Suprapubic skin (tissue), 3 donors: ENCODE data around the gene MSH2.

Experiments
- POLR2A ChIP-seq, 2 donors: fragments of 450-650 bp; IDR thresholded peaks; one replicate each; pipeline ENCODE4 v1.6.1; 2017; ENCODE audit warnings: antibody characterized with exemption in 2 of 2, mild to moderate bottlenecking in 2 of 2, moderate library complexity in 2 of 2
- TF ChIP-seq, protein P1 (sequence below), 2 donors: fragments of 200-600 bp in 1 of 2; fragments of 450-650 bp in 1 of 2; sonication (generic) in 1 of 2; IDR thresholded peaks; one replicate each; pipeline ENCODE4 v1.5.1; 2016 to 2019; ENCODE audit warnings: antibody characterized with exemption in 2 of 2, mild to moderate bottlenecking in 1 of 2, moderate library complexity in 1 of 2

DNA sequence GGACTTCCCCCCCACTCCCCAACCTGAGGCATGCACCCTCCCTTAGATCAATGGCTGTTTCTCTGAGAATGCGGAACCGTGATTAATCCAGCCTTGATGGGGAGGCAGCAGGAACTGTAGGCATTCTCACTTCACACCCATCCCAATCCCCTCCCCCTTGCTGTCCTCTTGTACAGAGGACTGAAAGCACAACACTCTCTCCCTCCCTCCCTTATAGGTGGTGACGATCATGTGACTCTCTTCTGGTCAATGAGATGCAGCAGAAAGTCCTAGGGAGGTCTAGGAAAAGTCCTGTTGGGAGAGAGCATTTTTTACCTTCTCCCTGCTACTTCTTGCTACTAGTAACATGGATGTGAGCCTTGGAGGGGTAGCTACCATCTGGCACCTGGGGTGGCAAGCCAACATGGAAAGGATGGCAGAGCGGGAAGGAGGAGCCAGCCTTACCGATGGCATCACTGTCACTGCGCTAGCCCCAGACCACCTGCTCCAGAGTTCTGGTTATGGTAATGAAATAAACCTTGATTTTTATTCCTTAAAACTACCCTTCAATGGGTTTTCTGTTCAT lies 106.9 kb downstream of the MSH2 start:
- TF ChIP-seq, protein P1, sequence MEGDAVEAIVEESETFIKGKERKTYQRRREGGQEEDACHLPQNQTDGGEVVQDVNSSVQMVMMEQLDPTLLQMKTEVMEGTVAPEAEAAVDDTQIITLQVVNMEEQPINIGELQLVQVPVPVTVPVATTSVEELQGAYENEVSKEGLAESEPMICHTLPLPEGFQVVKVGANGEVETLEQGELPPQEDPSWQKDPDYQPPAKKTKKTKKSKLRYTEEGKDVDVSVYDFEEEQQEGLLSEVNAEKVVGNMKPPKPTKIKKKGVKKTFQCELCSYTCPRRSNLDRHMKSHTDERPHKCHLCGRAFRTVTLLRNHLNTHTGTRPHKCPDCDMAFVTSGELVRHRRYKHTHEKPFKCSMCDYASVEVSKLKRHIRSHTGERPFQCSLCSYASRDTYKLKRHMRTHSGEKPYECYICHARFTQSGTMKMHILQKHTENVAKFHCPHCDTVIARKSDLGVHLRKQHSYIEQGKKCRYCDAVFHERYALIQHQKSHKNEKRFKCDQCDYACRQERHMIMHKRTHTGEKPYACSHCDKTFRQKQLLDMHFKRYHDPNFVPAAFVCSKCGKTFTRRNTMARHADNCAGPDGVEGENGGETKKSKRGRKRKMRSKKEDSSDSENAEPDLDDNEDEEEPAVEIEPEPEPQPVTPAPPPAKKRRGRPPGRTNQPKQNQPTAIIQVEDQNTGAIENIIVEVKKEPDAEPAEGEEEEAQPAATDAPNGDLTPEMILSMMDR (IDR thresholded peaks at IDR 0.05) = no peak
- TF ChIP-seq POLR2A (IDR thresholded peaks at IDR 0.05) = no peak
